ENCODE measurements around the gene SP140L. TPM values are rescaled to one million over a fixed set of nuclear protein-coding genes. Genes with fewer than 3 reads are reported as not detected.
"Not testable (repeated sequence)": the region's sequence is repeated elsewhere in the genome, so short reads cannot be mapped to it uniquely, and the experiment has no call there.

Gene SP140L
- total RNA-seq, 1 donor from 2014 or later = 0.47 TPM

- DNase-seq = no peak
Measured at GRCh38 chr2:230383453-230383852, 56.5 kb downstream of the SP140L start.

- no peak for DNase-seq
Measured at GRCh38 chr2:230384986-230385385, 58.0 kb downstream of the SP140L start.

GRCh38 chr2:230394301-230394700 lies 67.3 kb downstream of the SP140L start:
- DNase-seq = no peak

GRCh38 chr2:230398698-230399097 lies 71.7 kb downstream of the SP140L start:
- not testable (repeated sequence) for DNase-seq

- DNase-seq = no peak
Measured at GRCh38 chr2:230400041-230400440, 73.0 kb downstream of the SP140L start.

- DNase-seq = no peak
Measured at GRCh38 chr2:230400454-230400853, 73.5 kb downstream of the SP140L start.

GRCh38 chr2:230401026-230401425 lies 74.0 kb downstream of the SP140L start:
- DNase-seq = not testable (repeated sequence)

GRCh38 chr2:230403746-230404145 lies 76.8 kb downstream of the SP140L start:
- no peak for DNase-seq

- DNase-seq = no peak
Measured at GRCh38 chr2:230405824-230406223, 78.8 kb downstream of the SP140L start.

- no peak for DNase-seq
Measured at GRCh38 chr2:230408244-230408842, 81.3 kb downstream of the SP140L start.

- DNase-seq = not testable (repeated sequence)
Measured at GRCh38 chr2:230409316-230409715, 82.3 kb downstream of the SP140L start.

GRCh38 chr2:230410263-230410662 lies 83.3 kb downstream of the SP140L start:
- no peak for DNase-seq

- no peak for DNase-seq
Measured at GRCh38 chr2:230410861-230411569, 84.0 kb downstream of the SP140L start.

GRCh38 chr2:230411570-230412370 lies 84.8 kb downstream of the SP140L start:
- DNase-seq = peak; percentile 8

GRCh38 chr2:230412371-230412711 lies 85.3 kb downstream of the SP140L start:
- DNase-seq = no peak

- no peak for DNase-seq
Measured at GRCh38 chr2:230412846-230413245, 85.9 kb downstream of the SP140L start.

GRCh38 chr2:230413479-230413878 lies 86.5 kb downstream of the SP140L start:
- no peak for DNase-seq

GRCh38 chr2:230414302-230414701 lies 87.3 kb downstream of the SP140L start:
- DNase-seq = no peak

- DNase-seq = no peak
Measured at GRCh38 chr2:230416061-230416721, 89.2 kb downstream of the SP140L start, which contains the start of gene SP100. Gene SP100 (plus strand): TSS chr2:230416201. CDS start chr2:230416297, 96 bp downstream.

GRCh38 chr2:230417436-230417835 lies 90.4 kb downstream of the SP140L start:
- no peak for DNase-seq

GRCh38 chr2:230418341-230419016 lies 91.5 kb downstream of the SP140L start:
- no peak for DNase-seq

- DNase-seq = no peak
Measured at GRCh38 chr2:230419181-230419580, 92.2 kb downstream of the SP140L start.

Measured in occipital lobe (tissue), 2 donors.